Epithelial cell of esophagus (primary cell): ENCODE results near the gene KLHL30.

Experiments used
- DNase-seq: peaks from one replicate; pipeline ENCODE4 v3.0.0; 2010; ENCODE audit warnings: low read depth
- H3K4me3 ChIP-seq: 2 replicates; pipeline ENCODE4 v1.5.1; 2011; ENCODE audit warnings: mild to moderate bottlenecking, low read length, control low read depth
- TF ChIP-seq, protein P1 (sequence below): IDR thresholded peaks from 2 replicates; pipeline ENCODE4 v1.5.1; 2011; ENCODE audit warnings: low read depth, mild to moderate bottlenecking, low read length, control low read depth, inconsistent platforms; ENCODE audit not compliant: insufficient read depth; ENCODE audit errors: missing control alignments

The KLHL30 gene

DNA sequence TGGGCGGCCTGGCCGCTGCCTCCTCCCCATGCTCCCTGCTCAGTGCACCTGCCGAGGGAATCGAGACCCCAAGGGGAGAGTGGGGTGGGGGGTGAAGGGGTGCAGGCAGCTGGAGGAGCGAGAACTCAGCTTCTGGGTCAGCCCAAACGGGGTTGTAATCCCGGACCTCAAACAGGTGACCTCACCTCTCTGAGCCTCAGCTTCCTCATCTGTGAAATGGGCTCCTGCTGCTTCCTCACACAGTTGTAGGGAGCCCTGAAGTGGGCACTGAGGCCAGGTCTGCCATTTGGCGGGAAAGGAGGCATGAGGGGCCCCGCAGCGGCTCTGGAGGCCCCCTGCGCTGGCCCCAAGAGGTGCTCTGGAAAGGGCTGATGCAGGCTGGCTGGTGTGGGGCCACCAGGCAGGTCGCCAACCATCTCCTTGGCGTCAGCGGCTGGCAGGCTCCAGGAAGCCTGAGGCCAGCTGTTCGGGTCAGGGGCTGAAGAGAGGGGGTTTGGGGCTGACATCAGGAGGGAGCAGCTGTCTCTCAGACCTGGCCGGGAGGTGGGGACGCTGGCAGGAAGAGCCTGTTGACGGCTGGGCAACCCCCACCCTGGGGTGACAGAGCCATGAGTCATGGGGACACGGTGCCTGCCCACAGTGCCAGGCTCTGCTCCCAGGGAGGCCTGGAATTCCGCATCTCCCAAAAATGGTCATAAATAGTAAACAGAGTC is 4.9 kb downstream of the KLHL30 start:
- peak; percentile 83 for DNase-seq
- TF ChIP-seq, protein P1, sequence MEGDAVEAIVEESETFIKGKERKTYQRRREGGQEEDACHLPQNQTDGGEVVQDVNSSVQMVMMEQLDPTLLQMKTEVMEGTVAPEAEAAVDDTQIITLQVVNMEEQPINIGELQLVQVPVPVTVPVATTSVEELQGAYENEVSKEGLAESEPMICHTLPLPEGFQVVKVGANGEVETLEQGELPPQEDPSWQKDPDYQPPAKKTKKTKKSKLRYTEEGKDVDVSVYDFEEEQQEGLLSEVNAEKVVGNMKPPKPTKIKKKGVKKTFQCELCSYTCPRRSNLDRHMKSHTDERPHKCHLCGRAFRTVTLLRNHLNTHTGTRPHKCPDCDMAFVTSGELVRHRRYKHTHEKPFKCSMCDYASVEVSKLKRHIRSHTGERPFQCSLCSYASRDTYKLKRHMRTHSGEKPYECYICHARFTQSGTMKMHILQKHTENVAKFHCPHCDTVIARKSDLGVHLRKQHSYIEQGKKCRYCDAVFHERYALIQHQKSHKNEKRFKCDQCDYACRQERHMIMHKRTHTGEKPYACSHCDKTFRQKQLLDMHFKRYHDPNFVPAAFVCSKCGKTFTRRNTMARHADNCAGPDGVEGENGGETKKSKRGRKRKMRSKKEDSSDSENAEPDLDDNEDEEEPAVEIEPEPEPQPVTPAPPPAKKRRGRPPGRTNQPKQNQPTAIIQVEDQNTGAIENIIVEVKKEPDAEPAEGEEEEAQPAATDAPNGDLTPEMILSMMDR, result no peak
- no peak overlapping the region for H3K4me3 ChIP-seq

- TF ChIP-seq, protein P1, result no peak
- DNase-seq, result no peak
- H3K4me3 ChIP-seq, result no peak overlapping the region
Measured at GRCh38 chr2:238144262-238144661, 5.8 kb downstream of the KLHL30 start.

DNA sequence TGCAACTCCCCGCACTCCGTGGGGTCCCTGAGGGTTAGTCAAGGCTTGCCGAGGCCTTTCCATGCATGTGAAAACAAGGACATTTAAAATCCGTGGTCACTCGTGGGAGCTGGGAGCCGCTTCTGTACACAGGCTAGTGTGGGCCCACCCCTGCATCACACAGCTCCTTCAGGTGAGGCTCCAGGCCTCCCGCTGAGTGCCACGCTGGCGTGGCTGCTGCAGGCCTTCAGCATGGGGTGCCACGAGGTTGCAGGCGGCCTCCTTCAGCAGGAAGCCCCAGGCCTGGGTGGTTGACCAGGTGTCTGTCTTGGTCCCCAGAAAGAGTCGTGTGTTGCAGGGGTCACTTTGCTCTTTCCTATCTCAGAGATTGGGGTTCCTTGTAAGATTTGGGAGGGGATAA is 6.6 kb downstream of the KLHL30 start:
- no peak overlapping the region for H3K4me3 ChIP-seq
- TF ChIP-seq, protein P1, result no peak
- no peak for DNase-seq

GRCh38 chr2:238145851-238146250 is 7.4 kb downstream of the KLHL30 start:
- TF ChIP-seq, protein P1, result no peak
- no peak overlapping the region for H3K4me3 ChIP-seq
- DNase-seq, result peak; percentile 25

DNA sequence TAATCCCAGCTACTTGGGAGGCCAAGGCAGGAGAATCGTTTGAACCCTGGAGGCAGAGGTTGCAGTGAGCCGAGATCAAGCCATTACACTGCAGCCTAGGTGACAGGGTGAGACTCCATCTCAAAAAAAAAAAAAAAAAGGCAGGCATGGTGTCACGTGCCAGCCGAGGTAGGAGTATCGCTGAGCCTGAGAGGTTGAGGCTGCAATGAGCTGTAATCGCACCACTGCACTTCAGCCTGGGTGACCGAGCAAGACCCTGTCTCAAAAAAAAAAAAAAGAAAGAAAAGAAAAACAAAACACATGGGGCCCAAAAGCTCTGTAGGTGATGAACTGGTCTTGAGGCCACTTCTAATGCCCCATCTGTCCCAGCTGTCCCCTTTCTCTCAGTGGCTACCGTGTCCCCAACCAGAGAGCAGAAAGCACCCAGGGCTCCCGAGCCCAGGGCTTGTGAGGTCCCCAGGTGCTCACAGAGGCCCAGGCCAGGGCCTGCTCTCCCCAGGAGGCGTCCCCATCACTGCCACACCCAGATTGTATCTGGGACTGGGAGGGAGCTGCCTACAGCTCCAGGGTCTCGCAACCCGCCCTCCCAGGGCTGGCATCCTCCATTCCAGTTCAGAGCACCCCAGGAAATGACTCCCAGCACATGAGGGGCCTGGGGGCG is 8.5 kb downstream of the KLHL30 start:
- no peak for DNase-seq
- no peak overlapping the region for H3K4me3 ChIP-seq
- TF ChIP-seq, protein P1, result no peak

GRCh38 chr2:238148981-238149380 is 10.5 kb downstream of the KLHL30 start:
- no peak for DNase-seq

More at GRCh38 chr2:238148981-238149380, 10.5 kb downstream of the KLHL30 start:
- H3K4me3 ChIP-seq, result no peak overlapping the region
- TF ChIP-seq, protein P1, result no peak
